ENCODE results near the gene S100A10.

The S100A10 gene

DNA sequence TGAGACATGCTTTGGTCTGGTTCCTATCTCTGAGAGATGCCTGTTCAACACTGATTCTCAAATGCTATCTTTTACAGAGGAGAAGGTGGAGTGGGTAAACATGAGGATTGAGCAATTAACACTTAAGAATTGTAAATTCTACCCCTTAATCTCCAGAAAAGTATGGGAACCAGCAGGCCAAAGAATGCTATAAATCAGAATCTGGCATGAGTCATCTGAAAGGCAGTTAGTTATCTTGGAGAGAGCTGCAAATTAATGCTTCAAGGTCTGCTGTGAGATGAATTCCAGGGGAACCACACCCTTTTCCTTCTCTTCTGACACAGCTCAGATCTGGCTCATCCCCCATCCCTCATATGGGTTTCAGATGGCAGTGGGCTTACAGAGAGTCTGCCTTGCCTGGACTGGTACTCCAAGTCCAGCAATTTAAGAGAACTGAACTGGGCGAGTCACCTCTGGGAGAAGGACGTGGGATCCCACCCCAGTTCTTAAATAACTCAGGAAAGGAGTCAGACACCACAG, 5.2 kb downstream of the S100A10 start:
- H3K27me3 Mint-ChIP-seq, result no peaks in the 10 kb centered on the region
- peaks cover 33% of the 10 kb centered on the region for H3K4me1 Mint-ChIP-seq
- H3K4me3 Mint-ChIP-seq, result no peak overlapping the region
- no peak for DNase-seq (ENCODE audit: low spot score in 2 of 2)
- ATAC-seq (ENCODE audit: low read depth), result no peak
- peaks cover 12% of the 10 kb centered on the region for H3K36me3 Mint-ChIP-seq
- H3K9me3 Mint-ChIP-seq, result no peaks in the 10 kb centered on the region
- no peak overlapping the region for H3K27ac Mint-ChIP-seq

DNA sequence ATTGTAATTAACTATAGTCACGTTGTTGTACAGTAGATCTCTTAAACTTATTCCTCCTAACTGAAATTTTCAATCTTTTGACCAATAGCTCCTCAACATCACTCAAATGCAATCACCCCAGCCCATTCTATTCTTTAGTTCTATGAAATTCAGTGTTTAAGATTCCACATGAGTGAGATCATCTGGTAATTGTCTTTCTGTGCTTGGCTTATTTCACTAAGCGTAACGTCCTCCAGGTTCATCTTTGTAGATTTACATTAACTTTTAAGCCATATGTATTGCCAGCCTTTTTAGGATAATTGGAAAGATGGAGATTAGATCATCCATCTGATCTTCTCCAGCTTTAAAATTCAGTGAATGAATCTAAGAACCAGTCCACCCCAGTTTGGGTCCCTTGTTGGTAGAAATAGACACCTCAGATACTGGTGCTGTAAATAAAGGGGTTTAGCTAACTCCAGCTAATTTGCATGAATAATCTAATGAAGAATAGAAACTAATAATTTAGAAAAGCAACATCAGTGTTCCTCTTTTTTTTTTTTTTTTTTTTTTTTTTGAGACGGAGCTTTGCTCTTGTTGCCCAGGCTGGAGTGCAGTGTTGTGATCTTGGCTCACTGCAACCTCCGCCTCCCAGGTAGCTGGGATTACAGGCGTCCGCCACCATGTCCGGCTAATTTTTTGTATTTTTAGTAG, 7.0 kb downstream of the S100A10 start:
- Mint-ChIP-seq H3K4me1 (peaks cover 21% of the 10 kb centered on the region), H3K9me3 (no peaks in the 10 kb centered on the region), H3K27ac (no peak overlapping the region), H3K36me3 (peaks cover 19% of the 10 kb centered on the region), H3K4me3 (no peak overlapping the region), H3K27me3 (no peaks in the 10 kb centered on the region)
- ATAC-seq (ENCODE audit: low read depth) (peak; percentile 63), DNase-seq (ENCODE audit: low spot score in 2 of 2) (no peak)

DNA sequence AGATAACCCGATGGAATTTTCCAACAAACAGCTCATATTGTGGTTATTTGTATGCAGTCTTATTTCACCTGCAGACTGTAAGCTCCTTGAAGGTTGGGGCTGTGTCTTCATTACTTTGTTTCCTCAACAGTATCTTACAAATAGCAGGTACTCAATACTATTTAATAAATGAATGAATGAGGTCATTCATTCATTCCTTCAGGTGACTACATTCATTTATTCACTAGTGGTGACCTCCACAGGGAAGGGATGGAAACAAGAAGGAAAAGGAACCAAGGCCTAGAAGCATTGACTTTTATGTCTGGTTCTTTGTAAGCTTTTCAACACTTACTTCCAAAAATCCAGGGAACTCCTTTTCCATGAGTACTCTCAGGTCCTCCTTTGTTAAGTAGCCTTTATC, 7.9 kb downstream of the S100A10 start:
- H3K4me1 Mint-ChIP-seq, result peaks cover 20% of the 10 kb centered on the region
- H3K27ac Mint-ChIP-seq, result no peak overlapping the region
- no peak for ATAC-seq (ENCODE audit: low read depth)
- H3K9me3 Mint-ChIP-seq, result no peaks in the 10 kb centered on the region
- no peak overlapping the region for H3K4me3 Mint-ChIP-seq
- peaks cover 28% of the 10 kb centered on the region for H3K36me3 Mint-ChIP-seq
- H3K27me3 Mint-ChIP-seq, result no peaks in the 10 kb centered on the region
- DNase-seq (ENCODE audit: low spot score in 2 of 2), result no peak

DNA sequence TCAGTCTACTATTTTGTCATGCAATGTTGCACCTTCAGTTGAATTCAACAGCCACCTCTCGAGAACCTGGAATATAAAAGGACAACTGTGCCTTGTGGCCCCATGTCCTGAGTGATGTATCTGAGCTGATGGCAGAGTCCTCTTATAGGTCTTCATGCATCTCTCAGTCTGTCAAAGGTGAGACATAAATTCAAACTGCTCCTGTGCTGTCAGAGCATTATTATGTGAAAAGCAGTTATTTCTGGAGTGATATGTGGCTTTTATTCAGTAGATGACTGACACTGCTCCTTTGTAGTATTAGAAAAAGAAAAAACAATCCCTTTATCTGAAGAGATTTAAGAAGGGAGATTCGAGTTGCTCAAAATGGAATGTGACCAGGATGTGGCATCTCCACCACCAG, 8.4 kb downstream of the S100A10 start:
- no peak overlapping the region for H3K4me3 Mint-ChIP-seq
- peaks cover 19% of the 10 kb centered on the region for H3K4me1 Mint-ChIP-seq
- no peak overlapping the region for H3K27ac Mint-ChIP-seq
- H3K9me3 Mint-ChIP-seq, result no peaks in the 10 kb centered on the region
- H3K27me3 Mint-ChIP-seq, result no peaks in the 10 kb centered on the region
- ATAC-seq (ENCODE audit: low read depth) (no peak), DNase-seq (ENCODE audit: low spot score in 2 of 2) (no peak)
- peaks cover 28% of the 10 kb centered on the region for H3K36me3 Mint-ChIP-seq

GRCh38 chr1:151984313-151984956, 9.2 kb downstream of the S100A10 start:
- no peak for DNase-seq (ENCODE audit: low spot score in 2 of 2)
- ATAC-seq (ENCODE audit: low read depth), result no peak
- H3K27me3 Mint-ChIP-seq, result no peaks in the 10 kb centered on the region
- peaks cover 16% of the 10 kb centered on the region for H3K4me1 Mint-ChIP-seq
- H3K36me3 Mint-ChIP-seq, result peaks cover 28% of the 10 kb centered on the region
- H3K4me3 Mint-ChIP-seq, result no peak overlapping the region
- no peak overlapping the region for H3K27ac Mint-ChIP-seq
- no peaks in the 10 kb centered on the region for H3K9me3 Mint-ChIP-seq

GRCh38 chr1:151982300-151983005, 11.2 kb downstream of the S100A10 start:
- ATAC-seq (ENCODE audit: low read depth) (no peak), DNase-seq (ENCODE audit: low spot score in 2 of 2) (no peak)
- Mint-ChIP-seq H3K27me3 (peaks cover 2% of the 10 kb centered on the region), H3K9me3 (no peaks in the 10 kb centered on the region), H3K27ac (no peak overlapping the region), H3K4me1 (peaks cover 7% of the 10 kb centered on the region), H3K36me3 (peaks cover 28% of the 10 kb centered on the region), H3K4me3 (no peak overlapping the region)

DNA sequence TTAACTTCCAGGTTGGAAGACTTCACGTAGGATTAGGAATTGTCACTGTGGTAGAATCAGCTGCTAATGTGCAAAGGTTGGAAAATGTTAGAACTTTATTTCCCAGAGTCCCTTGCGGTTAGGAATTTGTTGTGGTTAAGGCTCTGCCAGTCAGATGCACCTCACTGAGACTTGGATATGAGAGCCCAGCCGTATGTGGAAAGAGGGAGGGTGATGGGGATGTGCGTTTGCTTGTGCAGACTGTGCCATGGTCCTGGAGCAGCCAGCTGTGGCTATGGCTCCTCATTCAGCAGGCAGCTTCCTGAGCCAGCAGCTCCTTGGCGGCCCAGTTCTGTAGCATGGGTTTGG, 12.5 kb downstream of the S100A10 start:
- ATAC-seq (ENCODE audit: low read depth) (no peak), DNase-seq (ENCODE audit: low spot score in 2 of 2) (no peak)
- H3K4me1 Mint-ChIP-seq, result peaks cover 5% of the 10 kb centered on the region
- H3K27me3 Mint-ChIP-seq, result peaks cover 2% of the 10 kb centered on the region
- no peaks in the 10 kb centered on the region for H3K9me3 Mint-ChIP-seq
- no peak overlapping the region for H3K4me3 Mint-ChIP-seq
- H3K27ac Mint-ChIP-seq, result no peak overlapping the region
- peaks cover 28% of the 10 kb centered on the region for H3K36me3 Mint-ChIP-seq

DNA sequence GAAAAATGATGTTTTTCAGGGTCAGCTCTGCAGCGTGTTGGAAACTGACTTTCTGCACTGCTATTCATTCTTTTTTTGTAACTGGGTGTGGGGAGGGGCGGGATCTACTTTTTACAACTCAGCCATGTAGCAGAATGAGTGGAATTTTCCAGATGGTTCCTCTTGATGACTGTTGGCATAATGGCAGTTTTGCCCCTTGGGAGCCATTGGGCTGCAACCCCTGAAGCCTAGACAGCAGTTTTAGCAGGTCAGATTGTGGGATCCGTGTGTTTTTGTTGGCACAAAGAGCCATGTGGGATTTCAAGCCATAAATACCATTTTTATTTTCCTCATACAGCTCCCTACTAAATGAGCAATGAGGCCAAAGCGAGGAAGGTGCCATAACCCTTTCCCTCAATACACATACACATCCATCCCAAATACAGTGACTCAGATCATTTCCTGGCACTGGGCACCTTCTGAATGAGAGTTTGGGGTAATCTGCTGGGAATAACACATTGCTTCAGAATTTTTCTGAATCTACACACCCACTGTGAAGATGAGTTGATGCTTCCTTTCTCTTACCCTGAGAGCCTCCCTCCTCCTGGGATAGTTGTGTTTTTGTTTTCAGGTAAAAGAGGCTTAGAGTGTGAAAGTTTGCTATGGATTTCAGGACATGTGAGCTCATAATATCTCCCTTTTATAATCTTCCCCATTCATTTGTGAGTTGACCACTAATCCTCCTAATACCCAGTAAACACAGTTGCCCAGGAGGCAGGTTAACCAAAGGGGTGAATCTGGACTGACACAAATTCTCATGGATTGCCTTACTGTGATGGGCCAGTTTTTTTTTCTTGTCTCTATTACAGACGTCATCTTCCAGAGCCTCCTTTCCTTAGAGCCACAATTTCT, 13.1 kb downstream of the S100A10 start:
- Mint-ChIP-seq H3K27me3 (peaks cover 2% of the 10 kb centered on the region), H3K9me3 (no peaks in the 10 kb centered on the region), H3K27ac (no peak overlapping the region), H3K4me3 (no peak overlapping the region), H3K36me3 (peaks cover 27% of the 10 kb centered on the region), H3K4me1 (peaks cover 5% of the 10 kb centered on the region)
- ATAC-seq (ENCODE audit: low read depth) (no peak), DNase-seq (ENCODE audit: low spot score in 2 of 2) (no peak)

DNA sequence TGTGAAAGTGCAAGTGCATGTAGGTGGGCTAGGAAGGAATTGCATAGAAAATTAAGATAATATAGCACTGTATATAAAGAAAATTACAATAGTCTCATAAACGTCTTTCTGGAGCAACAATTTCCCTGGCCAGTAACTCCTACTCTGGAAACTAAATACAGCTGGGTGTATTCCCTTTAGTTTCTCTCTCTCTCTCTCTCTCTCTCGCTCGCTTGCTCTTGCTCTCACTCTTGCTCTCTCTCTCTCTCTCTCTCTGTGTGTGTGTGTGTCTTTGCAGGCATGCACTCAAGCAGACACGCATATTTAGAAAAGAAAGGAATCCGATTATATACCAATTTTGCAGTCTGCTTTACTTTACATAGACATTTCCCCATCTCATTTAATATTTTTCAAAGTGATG, 14.7 kb downstream of the S100A10 start:
- ATAC-seq (ENCODE audit: low read depth) (no peak), DNase-seq (ENCODE audit: low spot score in 2 of 2) (no peak)
- peaks cover 5% of the 10 kb centered on the region for H3K27me3 Mint-ChIP-seq
- H3K36me3 Mint-ChIP-seq, result peaks cover 17% of the 10 kb centered on the region
- H3K4me3 Mint-ChIP-seq, result no peak overlapping the region
- no peak overlapping the region for H3K27ac Mint-ChIP-seq
- no peaks in the 10 kb centered on the region for H3K4me1 Mint-ChIP-seq
- no peaks in the 10 kb centered on the region for H3K9me3 Mint-ChIP-seq

DNA sequence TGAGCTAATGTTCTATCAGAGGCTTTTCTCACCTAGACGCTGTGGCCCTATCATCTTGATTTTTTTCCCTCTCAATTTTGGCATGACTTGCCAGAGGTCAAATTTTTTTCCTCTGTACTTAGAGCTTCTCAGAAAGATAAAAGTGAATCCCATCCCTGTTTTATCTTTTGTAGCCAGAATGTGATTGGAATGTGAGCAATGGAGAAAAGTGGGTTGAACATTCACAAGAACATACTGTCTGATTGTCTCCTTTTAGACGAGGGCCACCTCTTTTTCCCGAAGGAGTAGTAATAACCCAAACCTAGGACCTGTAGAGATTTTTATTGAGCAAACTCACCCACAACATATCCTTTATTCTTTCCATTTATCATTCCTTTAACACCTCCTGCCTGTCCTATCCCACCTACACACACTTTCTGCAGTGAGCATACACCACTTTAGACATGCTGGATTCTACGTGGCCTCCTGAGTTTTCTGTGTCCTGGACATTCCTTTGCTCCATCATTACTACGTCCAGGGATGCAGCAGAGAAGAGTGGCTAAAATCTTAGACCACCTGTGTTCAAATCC, 15.9 kb downstream of the S100A10 start:
- peaks cover 6% of the 10 kb centered on the region for H3K27me3 Mint-ChIP-seq
- H3K27ac Mint-ChIP-seq, result no peak overlapping the region
- ATAC-seq (ENCODE audit: low read depth) (no peak), DNase-seq (ENCODE audit: low spot score in 2 of 2) (no peak)
- peaks cover under 1% of the 10 kb centered on the region for H3K4me1 Mint-ChIP-seq
- H3K9me3 Mint-ChIP-seq, result no peaks in the 10 kb centered on the region
- H3K4me3 Mint-ChIP-seq, result no peak overlapping the region
- H3K36me3 Mint-ChIP-seq, result peaks cover 16% of the 10 kb centered on the region

DNA sequence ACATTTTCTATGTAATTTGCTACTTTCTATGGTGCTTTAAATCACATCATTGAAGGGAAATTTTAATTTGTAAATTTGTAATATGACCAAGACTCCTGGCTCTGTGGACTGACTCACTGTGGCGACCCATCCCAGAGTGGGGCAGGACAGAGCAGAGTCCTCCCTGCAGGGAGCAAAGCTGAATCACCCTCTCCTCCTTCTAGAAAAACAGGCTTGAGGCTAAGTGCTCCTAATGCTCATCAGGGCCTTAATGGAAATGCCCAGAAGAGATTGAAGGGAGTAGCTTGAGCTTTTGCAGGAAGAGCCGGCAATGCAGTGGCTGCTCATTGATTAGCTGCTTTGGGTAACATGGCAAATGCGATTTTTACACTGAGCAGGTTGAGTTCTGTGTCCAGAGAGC, 16.8 kb downstream of the S100A10 start:
- Mint-ChIP-seq H3K4me3 (no peak overlapping the region), H3K27me3 (peaks cover 6% of the 10 kb centered on the region), H3K4me1 (peaks cover 2% of the 10 kb centered on the region), H3K9me3 (no peaks in the 10 kb centered on the region), H3K27ac (no peak overlapping the region), H3K36me3 (peaks cover 10% of the 10 kb centered on the region)
- ATAC-seq (ENCODE audit: low read depth), result no peak
- DNase-seq (ENCODE audit: low spot score in 2 of 2), result no peak

DNA sequence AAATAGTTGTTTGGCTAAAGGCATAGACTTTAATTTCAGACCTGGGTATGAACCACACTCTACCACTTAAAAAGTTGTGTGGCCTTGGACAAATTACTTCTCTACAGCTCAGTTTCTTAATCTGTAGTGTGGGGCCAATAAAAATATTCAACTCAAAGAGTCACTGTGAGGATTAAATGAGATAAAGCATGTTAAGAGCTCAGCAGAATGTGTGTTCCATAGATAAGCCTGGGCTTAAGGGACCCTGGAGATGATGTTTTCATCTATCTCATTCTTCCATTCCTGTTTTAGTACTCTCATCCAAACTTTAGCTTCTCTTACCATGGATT, 17.7 kb downstream of the S100A10 start:
- Mint-ChIP-seq H3K4me1 (peaks cover 2% of the 10 kb centered on the region), H3K36me3 (peaks cover 2% of the 10 kb centered on the region), H3K4me3 (no peak overlapping the region), H3K27me3 (peaks cover 6% of the 10 kb centered on the region), H3K27ac (no peak overlapping the region), H3K9me3 (no peaks in the 10 kb centered on the region)
- no peak for ATAC-seq (ENCODE audit: low read depth)
- no peak for DNase-seq (ENCODE audit: low spot score in 2 of 2)

GRCh38 chr1:151975311-151976014, 18.2 kb downstream of the S100A10 start:
- Mint-ChIP-seq H3K27me3 (peaks cover 6% of the 10 kb centered on the region), H3K36me3 (no peaks in the 10 kb centered on the region), H3K4me1 (peaks cover 2% of the 10 kb centered on the region), H3K27ac (no peak overlapping the region), H3K4me3 (no peak overlapping the region), H3K9me3 (no peaks in the 10 kb centered on the region)
- ATAC-seq (ENCODE audit: low read depth) (no peak), DNase-seq (ENCODE audit: low spot score in 2 of 2) (no peak)

Measured in memory B cell (primary cell).